H1 (cell line): ENCODE data around the gene TMEM44. TPM values are rescaled to one million over a fixed set of nuclear protein-coding genes. Genes with fewer than 3 reads are reported as not detected.

ENCODE experiments used
- CBX8 ChIP-seq: fragments of 300-800, 300-1000 bp; sonication (generic); IDR thresholded peaks from 2 replicates; pipeline ENCODE4 v1.7.1; 2016; ENCODE audit warnings: low read depth, low read length, borderline replicate concordance
- EP300 ChIP-seq, 2 experiments: IDR thresholded peaks; 1 replicate in 1 of 2; 2 replicates in 1 of 2; pipeline ENCODE4 v1.6.1; 2011 to 2012; ENCODE audit warnings: low read depth in 2 of 2, low read length in 2 of 2, mild to moderate bottlenecking in 2 of 2, borderline replicate concordance in 1 of 2, inconsistent platforms in 1 of 2, moderate library complexity in 1 of 2
- GTF2F1 ChIP-seq: IDR thresholded peaks from 2 replicates; pipeline ENCODE4 v1.6.1; 2012; ENCODE audit warnings: low read depth, low read length, improper control_type of control experiment, borderline replicate concordance
- JUN ChIP-seq: IDR thresholded peaks from 2 replicates; pipeline ENCODE4 v1.6.1; 2011; ENCODE audit warnings: low read depth, mild to moderate bottlenecking, improper control_type of control experiment, low read length
- JUND ChIP-seq: IDR thresholded peaks from 2 replicates; pipeline ENCODE4 v1.6.1; 2011; ENCODE audit warnings: mild to moderate bottlenecking, improper control_type of control experiment, low read length
- POLR2A ChIP-seq, 2 experiments: IDR thresholded peaks; 1 replicate in 1 of 2; 2 replicates in 1 of 2; pipeline ENCODE4 v1.6.1; 2011; ENCODE audit warnings: low read depth in 2 of 2, low read length in 2 of 2, mild to moderate bottlenecking in 2 of 2; ENCODE audit errors: control extremely low read depth in 1 of 2
- SP2 ChIP-seq: IDR thresholded peaks from 2 replicates; pipeline ENCODE4 v1.6.1; 2012; ENCODE audit warnings: mild to moderate bottlenecking, low read length, inconsistent platforms
- polyA plus RNA-seq, 7 experiments: library from polyadenylated mRNA; depleted of rRNA in 3 of 7; stranded (reverse) in 5 of 7; unstranded in 2 of 7; fragments of >200 nt in 5 of 7; fragments of 200-250 nt in 2 of 7; gene quantifications; 1 replicate in 5 of 7; 2 replicates in 1 of 7; 4 replicates in 1 of 7; pipeline versions ENCODE4 v1.2.1 to v1.2.3, GENCODE V29; 2011 to 2013; ENCODE audit warnings: missing spikeins in 2 of 7, mixed read lengths in 2 of 7
- total RNA-seq: library from RNA; stranded (reverse); fragmentation: NEBNext Ultra II Directional; extraction: Animal tissue kit (Norgen Biotek cat#: 25700); gene quantifications from 2 replicates; pipeline ENCODE4 v1.2.1, GENCODE V29; 2021

Gene TMEM44
- total and polyA plus RNA-seq, 2 of the 8 experiments (the other 6 are each of a cell fraction or from before 2014, with no cell fraction given), result 14.0 to 16.7 TPM

DNA sequence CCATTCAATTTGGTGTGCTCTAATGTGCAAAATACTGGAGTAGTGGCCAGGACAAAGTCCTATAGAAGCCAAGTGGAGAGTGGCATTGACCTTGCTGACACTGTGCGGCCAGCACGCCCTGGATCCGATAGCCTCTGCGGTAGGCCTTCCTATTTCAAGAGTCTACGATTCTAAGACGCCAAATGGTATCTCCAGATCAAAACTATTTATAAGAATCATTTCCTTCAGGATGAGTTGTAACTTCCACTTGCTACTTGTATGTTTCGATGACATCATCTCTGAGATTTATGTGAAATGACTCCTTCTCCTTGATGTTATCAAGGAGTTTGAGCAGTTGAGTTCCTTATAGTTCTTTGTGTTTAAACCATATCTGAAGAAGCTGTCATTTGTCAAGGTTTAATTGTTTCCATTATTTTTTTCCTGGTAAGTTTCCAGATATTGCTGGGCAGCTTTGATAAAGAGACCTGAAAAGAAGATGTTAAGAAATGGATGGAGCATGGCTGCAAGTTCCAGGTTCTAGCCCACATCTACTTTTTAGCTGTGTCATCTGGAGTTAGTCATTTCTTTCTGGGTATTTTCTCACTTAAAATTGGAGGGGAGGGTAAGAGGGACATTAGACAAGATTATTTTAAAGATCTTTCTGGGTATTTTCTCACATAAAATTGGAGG is 71.8 kb downstream of the TMEM44 start (continued):
- TF ChIP-seq SP2 (no peak), GTF2F1 (no peak), EP300 (IDR thresholded peaks at IDR 0.05; ENCODE audit: borderline replicate concordance in 1 of 2, low read depth in 2 of 2, low read length in 2 of 2) (no peak), JUND (no peak), CBX8 (no peak), POLR2A (IDR thresholded peaks at IDR 0.05; ENCODE audit: control extremely low read depth in 1 of 2, low read depth in 2 of 2, low read length in 2 of 2) (no peak), JUN (no peak)
